ENCODE measurements around the gene PLEKHG1. TPM values are rescaled to one million over a fixed set of nuclear protein-coding genes. Genes with fewer than 3 reads are reported as not detected.

The PLEKHG1 gene
- total and polyA plus RNA-seq, 2 of the 13 experiments (the other 11 are each of a cell fraction or from before 2014, with no cell fraction given): 0.03 to 0.04 TPM

- ChIA-PET POLR2A (no interaction called here), CTCF (ENCODE audit: low intra/inter-chr PET ratio, low total read pairs) (no interaction called here)
- FAIRE-seq (no peak), ATAC-seq (no peak; the same call in 2 of the 3 replicates), DNase-seq (ENCODE audit: low spot score) (no peak)
- WGBS (ENCODE audit: low lambda C conversion rate): 54% methylated on average over 6 of the region's 6 CpGs
- no TSS peak for BruUV-seq (replicated peaks)
- intact Hi-C loops (cut with micrococcal nuclease; ENCODE audit: unreplicated experiment) (no loop called here), in situ Hi-C loops (cut with HindIII; ENCODE audit: extremely low pct_ligation_motif_present, low pct_unique_long_range_greater_than_20kb) (no loop called here)
- no peaks in the 10 kb centered on the region for H3K79me2 ChIP-seq (ENCODE audit: insufficient read depth, low read length)
- no peak overlapping the region for H3K27ac ChIP-seq (ENCODE audit: extremely low read length, insufficient read depth, low read length)
- H2AFZ ChIP-seq (ENCODE audit: low read length): no peak overlapping the region
- H3K9me3 ChIP-seq (ENCODE audit: low read length): no peaks in the 10 kb centered on the region
- H3K36me3 ChIP-seq (replicated peaks in 1 of 2; ENCODE audit: control insufficient read depth in 1 of 2, insufficient read depth in 2 of 2, low read length in 2 of 2): no peaks in the 10 kb centered on the region
- no peaks in the 10 kb centered on the region for H4K20me1 ChIP-seq (ENCODE audit: insufficient read depth, low read length)
- no peaks in the 10 kb centered on the region for H3K4me1 ChIP-seq (ENCODE audit: insufficient read depth, low read length)
- TF ChIP-seq CHCHD3 (CRISPR knock-in tag; IDR thresholded peaks at IDR 0.05): no peak
- TF ChIP-seq ZNF281 (CRISPR knock-in tag; IDR thresholded peaks at IDR 0.05; ENCODE audit: borderline replicate concordance): no peak
- TF ChIP-seq ZNF703 (CRISPR knock-in tag; IDR thresholded peaks at IDR 0.05; ENCODE audit: borderline replicate concordance): no peak
- TF ChIP-seq TRAFD1 (CRISPR knock-in tag; IDR thresholded peaks at IDR 0.05; ENCODE audit: borderline replicate concordance): no peak
- no peak for TF ChIP-seq PHF21A (CRISPR knock-in tag; IDR thresholded peaks at IDR 0.05)
- TF ChIP-seq ZNF430 (CRISPR knock-in tag; IDR thresholded peaks at IDR 0.05): no peak
- no peak for TF ChIP-seq RFX1 (IDR thresholded peaks at IDR 0.05)
- H3K4me3 ChIP-seq (replicated peaks in 1 of 3; ENCODE audit: insufficient read depth in 1 of 3, low read depth in 2 of 3, low read length in 3 of 3): no peak overlapping the region
- no peaks in the 10 kb centered on the region for H3K27me3 ChIP-seq (ENCODE audit: control insufficient read depth in 1 of 2, insufficient read depth in 2 of 2, low read length in 2 of 2)
- no peak overlapping the region for H3K4me2 ChIP-seq (ENCODE audit: low read depth, low read length)
- H3K9ac ChIP-seq (ENCODE audit: insufficient read depth, low read depth, low read length): no peak overlapping the region
Measured at GRCh38 chr6:150560004-150560883, 39.4 kb upstream of the PLEKHG1 start.

Data from HepG2 (cell line).